ENCODE data around the gene PIEZO2. TPM values are rescaled to one million over a fixed set of nuclear protein-coding genes. Genes with fewer than 3 reads are reported as not detected.

PIEZO2 gene
- total RNA-seq, 1 donor from 2014 or later: 4.2 TPM

DNA sequence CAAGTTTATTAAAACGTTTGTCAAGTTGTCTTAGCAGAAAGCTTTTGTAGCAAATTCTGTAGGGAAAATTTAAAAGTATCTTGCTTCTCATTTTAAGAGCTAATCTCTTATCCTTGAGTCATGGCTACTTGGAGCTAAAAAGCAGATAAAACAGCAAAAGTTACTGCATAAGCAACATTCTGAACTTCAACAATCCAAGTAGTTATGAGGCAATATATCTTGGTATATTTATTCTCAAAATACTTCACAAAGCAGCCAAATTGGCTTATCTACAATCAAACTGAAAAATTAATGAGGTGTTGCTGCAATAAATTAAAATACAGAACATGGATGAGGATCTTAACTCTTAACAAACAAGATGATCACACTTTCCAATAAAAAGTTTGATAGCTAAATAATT lies 306.5 kb downstream of the PIEZO2 start:
- Histone ChIP-seq H3K9ac (no peak overlapping the region), H3K27me3 (no peaks in the 10 kb centered on the region), H3K36me3 (no peaks in the 10 kb centered on the region), H3F3A (ENCODE audit: low read depth) (no peaks in the 10 kb centered on the region), H3K9me3 (ENCODE audit: low read depth) (no peaks in the 10 kb centered on the region), H3K4me2 (no peak overlapping the region), H3K4me3 (no peak overlapping the region), H2AFZ (replicated peaks) (no peak overlapping the region), H4K20me1 (ENCODE audit: low read depth) (no peaks in the 10 kb centered on the region), H3K79me2 (ENCODE audit: low read depth) (no peaks in the 10 kb centered on the region), H3K4me1 (no peaks in the 10 kb centered on the region), H3K27ac (no peak overlapping the region)
- Mint-ChIP-seq H3K4me1 (no peaks in the 10 kb centered on the region), H3K9me3 (no peaks in the 10 kb centered on the region), H3K27ac (no peak overlapping the region), H3K36me3 (no peaks in the 10 kb centered on the region), H3K27me3 (ENCODE audit: insufficient read depth, low read depth) (peaks cover 2% of the 10 kb centered on the region), H3K4me3 (no peak overlapping the region)
- no peak for DNase-seq (ENCODE audit: low spot score)
- TF ChIP-seq EZH2 (IDR thresholded peaks at IDR 0.05) (no peak), EZH2phosphoT487 (IDR thresholded peaks at IDR 0.05) (no peak)
- TF ChIP-seq, protein P1, sequence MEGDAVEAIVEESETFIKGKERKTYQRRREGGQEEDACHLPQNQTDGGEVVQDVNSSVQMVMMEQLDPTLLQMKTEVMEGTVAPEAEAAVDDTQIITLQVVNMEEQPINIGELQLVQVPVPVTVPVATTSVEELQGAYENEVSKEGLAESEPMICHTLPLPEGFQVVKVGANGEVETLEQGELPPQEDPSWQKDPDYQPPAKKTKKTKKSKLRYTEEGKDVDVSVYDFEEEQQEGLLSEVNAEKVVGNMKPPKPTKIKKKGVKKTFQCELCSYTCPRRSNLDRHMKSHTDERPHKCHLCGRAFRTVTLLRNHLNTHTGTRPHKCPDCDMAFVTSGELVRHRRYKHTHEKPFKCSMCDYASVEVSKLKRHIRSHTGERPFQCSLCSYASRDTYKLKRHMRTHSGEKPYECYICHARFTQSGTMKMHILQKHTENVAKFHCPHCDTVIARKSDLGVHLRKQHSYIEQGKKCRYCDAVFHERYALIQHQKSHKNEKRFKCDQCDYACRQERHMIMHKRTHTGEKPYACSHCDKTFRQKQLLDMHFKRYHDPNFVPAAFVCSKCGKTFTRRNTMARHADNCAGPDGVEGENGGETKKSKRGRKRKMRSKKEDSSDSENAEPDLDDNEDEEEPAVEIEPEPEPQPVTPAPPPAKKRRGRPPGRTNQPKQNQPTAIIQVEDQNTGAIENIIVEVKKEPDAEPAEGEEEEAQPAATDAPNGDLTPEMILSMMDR (IDR thresholded peaks at IDR 0.05): no peak

DNA sequence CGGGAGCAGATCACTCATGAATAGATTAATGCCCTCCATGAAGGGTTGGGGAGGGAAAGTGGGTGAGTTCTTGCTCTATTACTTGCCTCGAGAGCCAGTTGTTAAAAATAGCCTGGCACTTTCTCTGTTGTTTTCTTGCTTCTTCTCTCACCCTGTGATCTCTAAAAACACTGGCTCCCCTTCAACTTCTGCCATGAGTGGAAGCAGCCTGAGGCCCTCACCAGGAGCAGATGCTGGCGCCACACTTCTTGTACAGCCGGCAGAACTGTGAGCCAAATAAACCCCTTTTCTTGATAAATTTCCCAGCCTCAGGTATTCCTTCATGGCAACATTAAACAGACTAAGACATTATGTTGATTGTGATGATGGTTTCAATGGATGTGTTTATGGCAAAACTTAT lies 307.0 kb downstream of the PIEZO2 start:
- Histone ChIP-seq H3K36me3 (no peaks in the 10 kb centered on the region), H3K27ac (no peak overlapping the region), H3K9ac (no peak overlapping the region), H3F3A (ENCODE audit: low read depth) (no peaks in the 10 kb centered on the region), H3K4me3 (no peak overlapping the region), H3K27me3 (no peaks in the 10 kb centered on the region), H2AFZ (replicated peaks) (no peak overlapping the region), H3K4me2 (no peak overlapping the region), H3K79me2 (ENCODE audit: low read depth) (no peaks in the 10 kb centered on the region), H4K20me1 (ENCODE audit: low read depth) (no peaks in the 10 kb centered on the region), H3K4me1 (no peaks in the 10 kb centered on the region), H3K9me3 (ENCODE audit: low read depth) (no peaks in the 10 kb centered on the region)
- peak overlapping the region; percentile 54 for H3K27ac Mint-ChIP-seq
- no peak for TF ChIP-seq EZH2 (IDR thresholded peaks at IDR 0.05)
- TF ChIP-seq, protein P1 (IDR thresholded peaks at IDR 0.05): no peak
- no peaks in the 10 kb centered on the region for H3K36me3 Mint-ChIP-seq
- H3K27me3 Mint-ChIP-seq (ENCODE audit: insufficient read depth, low read depth): peaks cover 2% of the 10 kb centered on the region
- no peak for DNase-seq (ENCODE audit: low spot score)
- no peak overlapping the region for H3K4me3 Mint-ChIP-seq
- no peaks in the 10 kb centered on the region for H3K4me1 Mint-ChIP-seq
- no peaks in the 10 kb centered on the region for H3K9me3 Mint-ChIP-seq

DNA sequence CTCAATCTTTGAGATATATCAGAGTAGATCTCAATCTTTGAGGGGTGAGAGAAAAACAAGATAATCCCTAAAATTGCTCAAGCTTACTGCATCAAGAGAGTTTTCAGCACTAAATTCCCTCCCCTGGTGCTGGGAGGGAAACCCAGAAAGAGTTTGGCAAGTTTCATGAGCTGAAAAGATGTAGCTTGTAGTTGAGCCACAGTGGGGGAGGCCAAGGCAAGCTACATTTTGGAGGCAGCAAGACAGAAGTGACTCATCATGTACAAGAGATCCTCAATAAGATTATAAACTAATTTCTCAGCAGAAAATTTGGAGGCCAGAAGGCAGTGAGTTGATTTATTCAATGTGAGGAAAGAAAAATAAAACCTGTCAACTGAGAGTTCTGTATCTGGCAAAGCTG lies 308.2 kb downstream of the PIEZO2 start:
- Mint-ChIP-seq H3K27ac (no peak overlapping the region), H3K4me3 (no peak overlapping the region), H3K9me3 (no peaks in the 10 kb centered on the region), H3K4me1 (no peaks in the 10 kb centered on the region), H3K27me3 (ENCODE audit: insufficient read depth, low read depth) (peaks cover 2% of the 10 kb centered on the region), H3K36me3 (no peaks in the 10 kb centered on the region)
- Histone ChIP-seq H3F3A (ENCODE audit: low read depth) (no peaks in the 10 kb centered on the region), H3K27ac (no peak overlapping the region), H3K4me3 (no peak overlapping the region), H3K4me1 (no peaks in the 10 kb centered on the region), H3K36me3 (no peaks in the 10 kb centered on the region), H4K20me1 (ENCODE audit: low read depth) (no peaks in the 10 kb centered on the region), H3K79me2 (ENCODE audit: low read depth) (no peaks in the 10 kb centered on the region), H3K27me3 (no peaks in the 10 kb centered on the region), H3K9ac (no peak overlapping the region), H2AFZ (replicated peaks) (no peak overlapping the region), H3K9me3 (ENCODE audit: low read depth) (no peaks in the 10 kb centered on the region), H3K4me2 (no peak overlapping the region)
- no peak for DNase-seq (ENCODE audit: low spot score)
- TF ChIP-seq EZH2 (IDR thresholded peaks at IDR 0.05): no peak
- TF ChIP-seq, protein P1 (IDR thresholded peaks at IDR 0.05): no peak
- no peak for TF ChIP-seq EZH2phosphoT487 (IDR thresholded peaks at IDR 0.05)

DNA sequence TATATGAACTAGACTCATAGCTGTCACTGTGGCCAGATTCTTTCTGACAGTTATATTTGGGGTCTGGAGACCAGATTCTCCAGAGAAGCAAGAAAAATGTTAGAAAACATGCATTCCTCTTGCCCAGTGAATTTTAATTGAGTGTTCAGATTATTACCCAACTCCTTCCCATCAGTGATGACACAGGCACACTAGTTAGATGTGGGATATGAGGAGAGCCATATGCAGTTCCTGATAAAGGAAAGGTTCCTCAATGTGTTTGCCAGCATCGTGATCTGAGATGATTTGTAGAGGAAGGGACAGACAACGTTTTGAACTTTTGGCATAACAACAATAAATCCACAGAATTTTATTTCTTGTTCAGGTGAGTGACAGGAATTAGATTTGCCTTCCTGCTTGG lies 308.6 kb downstream of the PIEZO2 start:
- Mint-ChIP-seq H3K36me3 (no peaks in the 10 kb centered on the region), H3K27ac (no peak overlapping the region), H3K4me3 (no peak overlapping the region), H3K27me3 (ENCODE audit: insufficient read depth, low read depth) (peaks cover 2% of the 10 kb centered on the region), H3K4me1 (no peaks in the 10 kb centered on the region), H3K9me3 (no peaks in the 10 kb centered on the region)
- H3F3A ChIP-seq (ENCODE audit: low read depth): no peaks in the 10 kb centered on the region
- H4K20me1 ChIP-seq (ENCODE audit: low read depth): no peaks in the 10 kb centered on the region
- no peak overlapping the region for H3K27ac ChIP-seq
- H3K4me1 ChIP-seq: no peaks in the 10 kb centered on the region
- no peak overlapping the region for H2AFZ ChIP-seq (replicated peaks)
- no peak overlapping the region for H3K4me3 ChIP-seq
- TF ChIP-seq EZH2phosphoT487 (IDR thresholded peaks at IDR 0.05) (no peak), EZH2 (IDR thresholded peaks at IDR 0.05) (no peak)
- TF ChIP-seq, protein P1 (IDR thresholded peaks at IDR 0.05): no peak
- H3K9ac ChIP-seq: no peak overlapping the region
- no peaks in the 10 kb centered on the region for H3K79me2 ChIP-seq (ENCODE audit: low read depth)
- no peaks in the 10 kb centered on the region for H3K9me3 ChIP-seq (ENCODE audit: low read depth)
- no peak overlapping the region for H3K4me2 ChIP-seq
- DNase-seq (ENCODE audit: low spot score): no peak
- H3K36me3 ChIP-seq: no peaks in the 10 kb centered on the region
- H3K27me3 ChIP-seq: no peaks in the 10 kb centered on the region
